Activated CD8-positive, alpha-beta T cell treated with anti-CD3 and anti-CD28 coated beads, Interleukin-2, amount 10 ng/mL, durations not matched to agents 7 days and 5 days (primary cell): ENCODE measurements around the gene TFDP2. TPM values are rescaled to one million over a fixed set of nuclear protein-coding genes. Genes with fewer than 3 reads are reported as not detected.
A peak's percentile ranks its signal among the peaks of the same experiment; 100 is the strongest.

ENCODE experiments used
- ATAC-seq: fragments of 150-1000 bp; cut with Tn5 transposase; one replicate; pipeline ENCODE4 v1.10.0; 2021; ENCODE audit warnings: moderate library complexity
- CTCF ChIA-PET: fragments of 350-600 bp; sonication (Branson Sonifier 250); formaldehyde crosslinking; loops from one replicate; lab custom pipeline; 2021; ENCODE audit warnings: antibody characterized with exemption; lab: Charles Lee
- POLR2A ChIA-PET: fragments of 350-600 bp; sonication (Branson Sonifier 250); formaldehyde crosslinking; loops from one replicate; lab custom pipeline; 2021; ENCODE audit warnings: antibody characterized with exemption; lab: Charles Lee
- DNase-seq: peaks from one replicate; pipeline ENCODE4 v3.0.0-alpha.2; 2020
- H3K27ac Mint-ChIP-seq: one replicate; pipeline ENCODE4 v1.8.0; 2021; ENCODE audit warnings: mild to moderate bottlenecking, mixed read lengths
- H3K27me3 Mint-ChIP-seq: one replicate; pipeline ENCODE4 v1.8.0; 2021; ENCODE audit warnings: low read depth, mixed read lengths
- H3K36me3 Mint-ChIP-seq: one replicate; pipeline ENCODE4 v1.8.0; 2021; ENCODE audit warnings: low read depth, mixed read lengths
- H3K4me1 Mint-ChIP-seq: one replicate; pipeline ENCODE4 v1.8.0; 2021; ENCODE audit warnings: low read depth, mixed read lengths
- H3K4me3 Mint-ChIP-seq: one replicate; pipeline ENCODE4 v1.8.0; 2021; ENCODE audit warnings: mild to moderate bottlenecking, mixed read lengths
- H3K9me3 Mint-ChIP-seq: one replicate; pipeline ENCODE4 v1.8.0; 2022; ENCODE audit warnings: mixed read lengths; ENCODE audit not compliant: insufficient read depth
- total RNA-seq, 2 experiments: library from RNA; stranded (reverse); gene quantifications; one replicate each; pipeline ENCODE4 v1.2.3, GENCODE V29; 2021

TFDP2 gene, protein sequence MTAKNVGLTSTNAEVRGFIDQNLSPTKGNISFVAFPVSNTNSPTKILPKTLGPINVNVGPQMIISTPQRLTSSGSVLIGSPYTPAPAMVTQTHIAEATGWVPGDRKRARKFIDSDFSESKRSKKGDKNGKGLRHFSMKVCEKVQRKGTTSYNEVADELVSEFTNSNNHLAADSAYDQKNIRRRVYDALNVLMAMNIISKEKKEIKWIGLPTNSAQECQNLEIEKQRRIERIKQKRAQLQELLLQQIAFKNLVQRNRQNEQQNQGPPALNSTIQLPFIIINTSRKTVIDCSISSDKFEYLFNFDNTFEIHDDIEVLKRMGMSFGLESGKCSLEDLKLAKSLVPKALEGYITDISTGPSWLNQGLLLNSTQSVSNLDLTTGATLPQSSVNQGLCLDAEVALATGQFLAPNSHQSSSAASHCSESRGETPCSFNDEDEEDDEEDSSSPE
- total RNA-seq: 10 to 100 TPM; 23.0 to 26.3 TPM

DNA sequence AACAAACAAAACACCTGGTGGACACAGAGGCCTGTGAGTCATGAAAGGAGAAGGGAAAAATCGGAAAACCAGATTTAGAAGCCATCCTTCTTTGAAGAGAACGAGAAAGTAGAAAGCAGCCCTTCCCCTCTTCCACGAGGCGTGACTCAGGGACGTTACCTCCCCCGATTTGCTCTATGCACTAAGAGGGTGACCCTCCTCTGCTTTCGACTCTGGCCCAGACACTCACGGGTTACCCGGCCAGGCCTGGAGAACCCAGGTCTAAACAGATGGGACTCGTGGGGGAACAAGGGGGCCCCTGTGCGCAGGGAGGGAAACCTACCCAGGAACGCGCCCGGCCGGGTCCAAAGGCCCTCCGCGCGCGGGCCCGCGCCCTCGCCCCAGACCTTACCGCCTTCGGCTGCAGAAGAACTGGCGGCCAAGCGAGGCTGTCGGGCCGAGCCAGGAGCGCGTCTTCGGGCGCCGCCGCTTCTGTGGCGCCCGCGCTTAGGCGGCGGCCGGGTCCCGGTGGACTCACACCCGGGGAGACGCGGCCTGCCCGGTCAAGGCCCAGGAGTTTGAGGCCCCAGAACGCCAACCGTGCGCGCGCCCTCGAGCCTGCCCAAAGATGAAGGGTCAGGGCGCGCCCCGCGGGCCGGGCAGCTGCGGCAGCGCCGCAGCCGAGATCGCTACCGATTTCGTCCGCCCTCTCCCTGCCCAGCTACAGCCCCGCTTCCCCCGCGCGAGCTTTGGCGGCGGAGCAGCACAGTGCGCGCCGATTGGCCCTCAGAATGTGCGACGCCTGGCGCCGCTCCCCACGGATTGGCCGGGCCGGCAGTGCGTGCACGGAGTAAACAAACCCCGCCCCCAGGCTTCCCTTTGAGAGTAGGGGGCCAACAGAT lies at the start of gene TFDP2:
TFDP2 (minus strand) TSS at position 753 of the 881 bp plus-strand sequence. CDS start 47,795 bp downstream, outside the sequence.
- Mint-ChIP-seq H3K36me3 (no peaks in the 10 kb centered on the region), H3K27ac (peak within 1 kb of the TSS; percentile 71), H3K4me3 (peak within 1 kb of the TSS; percentile 77), H3K27me3 (peaks cover 5% of the 10 kb centered on the region), H3K4me1 (peaks cover 23% of the 10 kb centered on the region), H3K9me3 (no peaks in the 10 kb centered on the region)
- ChIA-PET CTCF (interaction anchor here (0.9 to 1.2 kb wide), 4 partner anchors 17 to 131 kb away, joined by 3 read pairs; no protein-coding TSS in a partner anchor), POLR2A (interaction anchor here (0.7 kb wide), 1 partner anchor 20 kb away, joined by 3 read pairs; no protein-coding TSS in a partner anchor)
- ATAC-seq (peak; percentile 100), DNase-seq (peak; percentile 88)

DNA sequence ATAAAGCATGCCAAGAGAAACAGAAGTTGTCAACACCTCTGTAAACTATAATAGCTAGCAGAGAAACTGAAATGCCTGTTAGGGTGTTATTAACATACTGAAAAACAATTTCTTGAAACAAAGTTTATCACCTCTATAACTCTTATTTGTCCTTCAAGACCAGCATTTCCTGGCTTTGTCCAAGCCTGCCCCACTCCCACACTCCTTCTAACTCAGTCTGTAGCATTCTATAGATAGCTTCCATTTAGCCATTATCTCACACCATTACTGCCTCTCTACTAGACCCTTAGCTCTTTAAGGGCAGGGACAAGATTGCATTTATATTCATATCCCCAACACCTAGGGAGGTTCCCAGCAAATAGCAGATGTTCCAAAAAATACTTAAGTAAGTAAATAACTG lies 39.5 kb upstream of the TFDP2 start:
- POLR2A ChIA-PET: no interaction called here
- H3K27me3 Mint-ChIP-seq: no peaks in the 10 kb centered on the region

GRCh38 chr3:142180761-142181362 lies 31.5 kb upstream of the TFDP2 start:
- no peak overlapping the region for H3K27ac Mint-ChIP-seq
- ATAC-seq: no peak
- no peaks in the 10 kb centered on the region for H3K27me3 Mint-ChIP-seq
- H3K36me3 Mint-ChIP-seq: peaks cover 18% of the 10 kb centered on the region
- peak; percentile 39 for DNase-seq
- no peak overlapping the region for H3K4me3 Mint-ChIP-seq
- H3K9me3 Mint-ChIP-seq: no peaks in the 10 kb centered on the region
- ChIA-PET POLR2A (interaction anchor here (0.5 kb wide), 1 partner anchor 72 kb away, joined by 4 read pairs; no protein-coding TSS in a partner anchor), CTCF (interaction anchor here (0.6 to 2.5 kb wide), 13 partner anchors 10 to 153 kb away, joined by 3 to 12 read pairs (median 5); no protein-coding TSS in a partner anchor)
- no peaks in the 10 kb centered on the region for H3K4me1 Mint-ChIP-seq

More for the DNA sequence above, 39.5 kb upstream of the TFDP2 start:
- peaks cover 12% of the 10 kb centered on the region for H3K36me3 Mint-ChIP-seq
- H3K27ac Mint-ChIP-seq: no peak overlapping the region
- CTCF ChIA-PET: no interaction called here
- no peak overlapping the region for H3K4me3 Mint-ChIP-seq
- DNase-seq: no peak
- H3K9me3 Mint-ChIP-seq: no peaks in the 10 kb centered on the region
- ATAC-seq: no peak
- H3K4me1 Mint-ChIP-seq: no peaks in the 10 kb centered on the region

GRCh38 chr3:142175478-142175877 lies 26.1 kb upstream of the TFDP2 start:
- ATAC-seq (no peak), DNase-seq (no peak)
- H3K27me3 Mint-ChIP-seq: no peaks in the 10 kb centered on the region
- H3K27ac Mint-ChIP-seq: no peak overlapping the region
- CTCF ChIA-PET: interaction anchor here (1.2 kb wide), 1 partner anchor 153 kb away, joined by 3 read pairs; no protein-coding TSS in a partner anchor
- peaks cover 20% of the 10 kb centered on the region for H3K36me3 Mint-ChIP-seq
- H3K9me3 Mint-ChIP-seq: no peaks in the 10 kb centered on the region
- POLR2A ChIA-PET: no interaction called here
- no peak overlapping the region for H3K4me3 Mint-ChIP-seq
- peaks cover 7% of the 10 kb centered on the region for H3K4me1 Mint-ChIP-seq

GRCh38 chr3:142174559-142174958 lies 25.2 kb upstream of the TFDP2 start:
- Mint-ChIP-seq H3K27ac (no peak overlapping the region), H3K9me3 (no peaks in the 10 kb centered on the region), H3K4me3 (no peak overlapping the region), H3K36me3 (peaks cover 21% of the 10 kb centered on the region), H3K4me1 (peaks cover 7% of the 10 kb centered on the region), H3K27me3 (no peaks in the 10 kb centered on the region)
- DNase-seq (no peak), ATAC-seq (no peak)
- CTCF ChIA-PET: interaction anchor here (1.0 to 1.5 kb wide), 3 partner anchors 9 to 152 kb away, joined by 3 to 5 read pairs (median 3); no protein-coding TSS in a partner anchor
- POLR2A ChIA-PET: no interaction called here

- no peak overlapping the region for H3K27ac Mint-ChIP-seq
- H3K4me1 Mint-ChIP-seq: no peaks in the 10 kb centered on the region
- ChIA-PET CTCF (interaction anchor here (0.7 kb wide), 1 partner anchor 19 kb away, joined by 3 read pairs; the partner anchor contains the start of gene TFDP2), POLR2A (interaction anchor here (0.5 kb wide), 1 partner anchor 142 kb away, joined by 3 read pairs; no protein-coding TSS in a partner anchor)
- H3K9me3 Mint-ChIP-seq: no peaks in the 10 kb centered on the region
- H3K4me3 Mint-ChIP-seq: no peak overlapping the region
- no peaks in the 10 kb centered on the region for H3K27me3 Mint-ChIP-seq
- ATAC-seq (no peak), DNase-seq (no peak)
- peaks cover 14% of the 10 kb centered on the region for H3K36me3 Mint-ChIP-seq
Observed at GRCh38 chr3:142168514-142168913, 19.2 kb upstream of the TFDP2 start.

GRCh38 chr3:142165194-142165593 lies 15.8 kb upstream of the TFDP2 start:
- Mint-ChIP-seq H3K4me3 (no peak overlapping the region), H3K4me1 (no peaks in the 10 kb centered on the region), H3K27me3 (no peaks in the 10 kb centered on the region), H3K9me3 (no peaks in the 10 kb centered on the region), H3K36me3 (peaks cover 11% of the 10 kb centered on the region), H3K27ac (no peak overlapping the region)
- no peak for ATAC-seq
- CTCF ChIA-PET: interaction anchor here (0.9 to 1.5 kb wide), 4 partner anchors 9 to 114 kb away, joined by 3 to 6 read pairs (median 4); no protein-coding TSS in a partner anchor
- DNase-seq: no peak
- POLR2A ChIA-PET: no interaction called here

DNA sequence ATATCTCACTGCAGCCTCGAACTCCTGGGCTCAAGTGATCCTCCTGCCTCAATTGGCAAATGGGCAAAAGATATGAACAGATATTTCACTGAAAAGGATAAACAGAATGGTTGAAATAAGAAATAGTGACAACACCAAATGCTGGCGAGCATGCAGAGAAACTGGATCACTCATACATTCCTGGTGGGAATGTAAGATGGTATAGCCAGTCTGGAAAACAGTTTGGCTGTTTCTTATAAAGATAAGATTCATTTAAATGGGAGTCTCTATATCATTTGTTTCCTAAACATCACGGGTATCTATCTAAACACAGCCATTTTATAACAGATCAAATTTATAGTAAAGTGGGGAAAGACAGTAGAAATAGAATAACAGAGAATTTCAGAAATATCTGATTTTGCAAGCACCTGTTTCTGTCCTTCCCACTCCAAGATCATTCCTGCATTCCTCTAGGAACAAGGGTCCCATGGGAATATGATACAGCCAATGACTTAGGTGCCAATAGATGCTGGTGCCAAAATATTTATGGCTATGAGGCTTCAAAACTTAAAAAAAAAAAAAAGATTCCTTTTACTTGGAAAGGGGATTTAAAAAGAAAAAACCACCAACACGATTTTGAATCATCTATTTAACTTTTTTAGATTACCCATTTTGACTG lies 9.9 kb upstream of the TFDP2 start:
- H3K4me3 Mint-ChIP-seq: no peak overlapping the region
- DNase-seq (no peak), ATAC-seq (no peak)
- H3K9me3 Mint-ChIP-seq: no peaks in the 10 kb centered on the region
- no peak overlapping the region for H3K27ac Mint-ChIP-seq
- POLR2A ChIA-PET: no interaction called here
- CTCF ChIA-PET: no interaction called here
- no peaks in the 10 kb centered on the region for H3K36me3 Mint-ChIP-seq
- H3K4me1 Mint-ChIP-seq: no peaks in the 10 kb centered on the region
- peaks cover under 1% of the 10 kb centered on the region for H3K27me3 Mint-ChIP-seq

DNA sequence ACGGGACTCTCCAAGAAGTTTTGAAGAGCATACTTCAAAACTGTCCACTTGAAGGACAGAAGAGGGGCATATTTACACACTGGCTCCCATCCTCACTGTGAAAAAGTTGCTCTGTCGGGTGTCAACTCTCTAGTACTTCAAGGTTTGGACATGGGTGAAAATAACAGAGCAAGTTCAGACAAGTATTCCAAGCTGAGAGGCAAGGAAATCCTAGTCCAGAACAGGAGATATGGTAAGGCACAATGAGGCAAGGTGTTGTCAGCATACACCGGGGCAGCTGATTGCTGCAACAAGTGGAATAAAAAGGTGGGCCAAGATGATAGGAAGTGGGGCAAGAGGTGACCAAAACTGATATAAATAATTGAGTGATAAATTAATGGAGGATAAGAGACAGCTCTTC lies 4.8 kb upstream of the TFDP2 start:
- DNase-seq (no peak), ATAC-seq (no peak)
- Mint-ChIP-seq H3K27me3 (peaks cover 8% of the 10 kb centered on the region), H3K4me3 (no peak overlapping the region), H3K27ac (no peak overlapping the region), H3K36me3 (no peaks in the 10 kb centered on the region), H3K9me3 (no peaks in the 10 kb centered on the region), H3K4me1 (peaks cover 6% of the 10 kb centered on the region)
- CTCF ChIA-PET: interaction anchor here (0.9 kb wide), 1 partner anchor 11 kb away, joined by 3 read pairs; no protein-coding TSS in a partner anchor
- POLR2A ChIA-PET: no interaction called here

DNA sequence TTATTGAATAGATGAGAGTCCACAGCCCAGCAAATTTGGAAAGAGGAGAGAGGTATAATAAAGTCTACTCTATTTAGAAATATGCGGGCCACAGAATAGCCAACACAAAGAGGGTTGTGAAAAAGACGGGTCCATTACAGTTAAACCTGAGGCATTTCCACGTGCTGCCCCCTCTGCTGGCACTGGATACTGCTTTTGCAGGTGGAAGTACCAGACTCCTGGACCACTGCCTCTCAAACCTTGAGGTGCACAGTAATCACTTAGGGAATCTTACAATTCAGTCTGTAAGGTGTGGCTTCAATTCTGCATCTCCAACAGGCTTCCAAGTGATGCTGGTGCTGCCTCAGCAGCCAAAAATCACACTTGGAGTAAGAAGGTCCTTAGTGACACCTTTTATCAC lies 3.0 kb upstream of the TFDP2 start:
- DNase-seq (peak; percentile 27), ATAC-seq (no peak)
- peaks cover 18% of the 10 kb centered on the region for H3K4me1 Mint-ChIP-seq
- no peak overlapping the region for H3K4me3 Mint-ChIP-seq
- no peak overlapping the region for H3K27ac Mint-ChIP-seq
- CTCF ChIA-PET: no interaction called here
- H3K36me3 Mint-ChIP-seq: no peaks in the 10 kb centered on the region
- H3K27me3 Mint-ChIP-seq: peaks cover 8% of the 10 kb centered on the region
- POLR2A ChIA-PET: no interaction called here
- H3K9me3 Mint-ChIP-seq: no peaks in the 10 kb centered on the region

GRCh38 chr3:142151828-142152227 lies 2.5 kb upstream of the TFDP2 start:
- no peak for DNase-seq
- H3K36me3 Mint-ChIP-seq: no peaks in the 10 kb centered on the region
- ChIA-PET CTCF (no interaction called here), POLR2A (no interaction called here)
- no peak overlapping the region for H3K27ac Mint-ChIP-seq
- no peak for ATAC-seq
- H3K4me3 Mint-ChIP-seq: no peak overlapping the region
- no peaks in the 10 kb centered on the region for H3K9me3 Mint-ChIP-seq
- peaks cover 23% of the 10 kb centered on the region for H3K4me1 Mint-ChIP-seq
- H3K27me3 Mint-ChIP-seq: peaks cover 8% of the 10 kb centered on the region
